NCI-H1436 (cell line): ENCODE measurements around the gene HK2.
A peak's percentile ranks its signal among the peaks of the same experiment; 100 is the strongest.

Experiments used
- DNase-seq: peaks from one replicate; lab custom pipeline; 2025; lab: John Stamatoyannopoulos, UW

Gene HK2

GRCh38 chr2:74857215-74857614 is 23.3 kb downstream of the HK2 start:
- DNase-seq = no peak

DNA sequence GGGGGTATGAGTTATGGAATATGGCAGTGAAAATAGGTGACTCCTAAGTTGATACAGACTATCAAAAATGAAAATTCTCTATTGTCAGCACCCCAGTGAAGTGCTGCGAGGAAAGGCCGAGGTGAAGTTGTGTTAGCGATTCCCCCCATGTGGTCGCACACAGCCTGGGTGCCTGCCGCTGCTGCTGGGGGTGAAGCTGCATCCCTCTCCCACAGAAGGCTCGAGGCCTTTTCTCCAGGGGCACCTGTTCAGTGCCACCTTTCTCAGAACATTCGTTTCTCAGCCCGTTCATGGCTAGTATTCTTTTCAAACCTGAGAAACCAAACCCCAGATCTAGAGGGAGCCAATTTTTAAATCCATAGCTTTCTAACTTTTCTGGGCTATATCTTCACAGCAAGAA is 23.8 kb downstream of the HK2 start:
- no peak for DNase-seq

GRCh38 chr2:74858281-74858680 is 24.4 kb downstream of the HK2 start:
- DNase-seq = no peak

DNA sequence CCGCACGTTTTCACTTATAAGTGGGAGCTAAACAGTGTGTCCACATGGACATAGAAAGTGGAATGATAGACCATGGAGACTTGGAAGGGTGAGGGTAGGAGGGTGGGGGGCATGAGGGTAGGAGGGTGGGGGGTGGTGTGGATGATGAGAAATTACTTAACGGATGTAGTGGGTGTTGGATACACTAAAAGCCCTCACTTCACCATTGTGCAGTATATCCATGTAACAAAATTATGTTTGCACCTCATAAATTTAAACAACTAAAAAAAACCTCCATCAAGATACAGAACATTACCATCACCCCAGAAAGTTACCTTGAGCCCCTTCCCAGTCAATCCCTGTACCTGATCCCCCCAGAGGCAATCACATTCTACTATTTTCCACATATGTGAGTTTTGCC is 26.2 kb downstream of the HK2 start:
- DNase-seq = no peak

GRCh38 chr2:74860521-74860920 is 26.6 kb downstream of the HK2 start:
- DNase-seq = no peak

DNA sequence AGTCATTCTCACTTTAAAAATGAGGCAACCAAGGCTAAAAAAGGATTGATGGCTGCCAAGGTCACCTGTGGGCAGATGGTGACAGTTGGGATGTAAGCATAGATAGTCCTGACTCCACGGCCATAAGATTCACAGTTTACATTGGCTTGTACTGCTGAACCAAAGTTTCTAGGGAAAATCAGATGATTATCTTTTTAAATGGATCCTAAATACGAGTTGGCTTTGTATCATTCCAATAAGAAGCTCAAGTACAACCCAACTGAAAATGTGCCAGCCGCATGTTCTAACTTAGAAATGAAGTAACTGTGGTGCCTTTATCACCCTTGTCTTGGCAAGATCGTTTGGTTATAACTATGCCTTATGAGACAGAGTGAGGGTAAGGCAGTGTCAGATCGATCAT is 27.6 kb downstream of the HK2 start:
- DNase-seq = no peak

GRCh38 chr2:74862020-74862964 is 28.4 kb downstream of the HK2 start:
- DNase-seq = no peak

DNA sequence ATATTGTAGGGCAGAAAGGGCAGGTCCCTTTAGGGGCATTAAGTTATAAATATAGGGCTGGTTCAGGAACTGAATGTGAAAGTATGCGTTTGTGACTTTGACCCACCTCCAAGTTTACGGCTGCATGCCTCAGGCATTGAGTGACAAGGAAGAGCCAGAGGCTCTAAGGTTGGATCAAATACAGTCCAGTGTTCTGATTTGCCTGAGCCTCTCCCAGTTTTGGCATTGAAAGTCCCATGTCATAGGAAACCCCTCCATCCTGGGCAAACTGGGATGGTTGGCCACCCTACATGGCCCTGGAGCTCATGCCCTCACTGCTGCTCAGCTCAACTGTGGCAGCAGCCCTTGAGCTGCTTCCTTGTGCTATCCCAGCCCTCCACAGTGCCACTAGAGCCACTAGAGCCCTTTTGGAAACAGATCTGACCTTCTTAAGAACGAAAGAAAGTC is 29.9 kb downstream of the HK2 start:
- DNase-seq = no peak

DNA sequence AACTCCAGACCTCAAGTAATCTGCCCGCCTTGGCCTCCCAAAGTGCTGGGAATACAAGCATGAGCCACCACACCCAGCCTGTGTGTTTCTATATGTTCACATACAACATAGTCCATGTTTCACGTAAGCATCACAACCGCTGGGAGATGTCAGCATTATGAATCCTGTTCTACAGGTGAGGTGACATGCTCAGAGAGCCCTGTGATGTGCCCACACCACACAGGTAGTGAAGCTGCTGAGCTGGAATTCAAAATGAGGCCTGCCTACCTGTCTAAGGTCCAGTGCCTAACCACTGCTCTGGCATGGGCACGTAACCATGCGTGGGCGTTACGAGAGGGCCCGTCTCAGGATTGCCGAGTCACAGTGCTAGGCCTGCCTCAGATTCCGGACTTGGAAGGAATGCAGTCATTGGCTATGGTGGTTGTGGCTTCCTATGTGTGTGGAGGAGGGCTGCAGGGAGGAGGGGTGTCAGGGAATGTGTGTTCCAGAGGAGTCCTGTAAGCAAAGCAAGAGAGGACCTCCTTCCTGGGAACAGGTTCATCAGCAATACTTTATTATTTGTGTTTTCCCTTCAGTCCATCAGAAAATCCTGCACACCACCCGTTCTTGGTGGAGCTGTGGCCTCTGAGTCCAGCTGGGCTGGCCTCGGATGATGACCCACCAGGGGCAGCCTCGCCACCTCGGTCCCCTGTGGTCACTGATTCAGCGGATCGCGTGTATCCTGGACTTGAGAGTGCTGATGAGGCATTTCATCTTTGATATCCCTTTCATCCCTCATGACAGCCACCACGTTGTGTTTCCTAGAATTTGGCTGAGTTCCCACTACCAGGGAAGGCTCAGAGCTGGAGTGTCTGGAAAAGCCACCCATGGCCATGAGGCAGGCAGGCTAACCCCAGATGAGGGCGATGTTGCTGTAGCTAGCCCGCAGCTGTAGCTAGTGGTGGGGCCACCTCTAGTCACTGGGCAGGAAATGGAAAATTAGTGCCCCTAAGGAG is 31.1 kb downstream of the HK2 start:
- no peak for DNase-seq

GRCh38 chr2:74865770-74866674 is 32.1 kb downstream of the HK2 start:
- DNase-seq = no peak

- DNase-seq = no peak
Observed at GRCh38 chr2:74867841-74868658, 34.1 kb downstream of the HK2 start.

GRCh38 chr2:74869517-74869916 is 35.6 kb downstream of the HK2 start:
- no peak for DNase-seq

DNA sequence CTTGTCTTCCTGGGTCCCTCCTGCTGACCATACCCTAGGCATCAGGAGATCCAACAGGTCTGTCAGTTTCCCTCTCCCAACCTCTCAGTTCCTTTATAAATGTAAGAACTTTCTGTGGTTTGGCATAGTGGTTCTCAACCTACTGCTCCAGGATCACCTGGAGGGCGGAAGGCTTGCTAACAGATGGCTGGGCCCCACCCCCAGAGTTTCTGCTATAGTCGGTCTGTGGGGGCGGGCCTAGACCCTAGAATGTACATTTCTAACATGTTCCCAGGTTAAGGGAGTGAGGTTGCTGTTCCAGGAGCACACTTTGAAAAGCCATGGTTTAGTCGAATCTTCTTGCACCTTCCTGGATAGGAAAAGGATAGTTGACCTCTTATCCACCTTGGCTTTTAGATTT is 37.0 kb downstream of the HK2 start:
- no peak for DNase-seq

DNA sequence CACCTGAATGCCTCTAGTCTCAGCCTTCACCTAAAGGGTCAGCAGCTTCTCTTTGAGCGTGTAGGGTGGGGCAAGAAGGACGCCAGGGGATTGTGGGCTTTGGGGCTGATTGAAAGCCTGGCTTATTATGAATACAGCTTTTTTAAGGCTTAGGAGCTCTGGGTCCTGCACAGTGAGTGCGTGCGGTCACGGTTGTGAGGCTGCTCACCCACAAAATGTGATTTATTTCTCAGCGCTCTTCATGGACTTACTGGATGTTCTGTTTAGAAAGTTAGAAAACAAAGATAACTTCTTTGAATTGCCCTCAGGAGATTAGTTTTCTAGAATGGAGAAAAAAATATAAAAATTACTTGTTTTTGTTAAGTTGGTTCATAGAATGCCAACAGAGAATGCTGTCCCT is 37.5 kb downstream of the HK2 start:
- no peak for DNase-seq

- no peak for DNase-seq
Observed at GRCh38 chr2:74872389-74872836, 38.5 kb downstream of the HK2 start.

DNA sequence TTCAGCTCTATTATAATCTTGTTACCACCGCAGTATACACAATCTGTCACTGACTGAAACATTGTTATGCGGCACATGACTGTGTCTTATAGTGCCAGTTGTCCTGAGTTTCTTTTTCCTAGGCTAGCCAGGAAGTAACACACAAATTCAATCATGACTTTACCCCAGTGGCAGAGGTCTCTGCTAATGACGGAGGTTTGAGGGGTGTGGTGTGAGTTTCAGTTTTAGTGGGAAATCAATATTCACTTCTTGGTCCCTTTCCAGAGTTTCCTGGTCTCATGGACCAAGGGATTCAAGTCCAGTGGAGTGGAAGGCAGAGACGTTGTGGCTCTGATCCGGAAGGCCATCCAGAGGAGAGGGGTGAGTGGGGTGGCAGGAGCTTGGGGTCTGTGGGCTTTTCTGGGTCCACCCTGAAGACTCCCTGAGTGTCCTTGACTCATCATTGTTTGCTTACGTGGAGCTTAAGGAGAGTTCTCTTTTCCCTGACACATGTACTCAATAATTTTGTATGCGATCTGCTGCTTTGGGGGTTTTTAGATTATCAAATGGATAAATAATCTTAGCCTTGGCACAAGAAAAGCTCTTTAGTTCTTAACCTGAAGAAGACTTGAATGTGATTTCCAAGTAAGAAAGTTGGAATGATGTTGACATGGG is 39.2 kb downstream of the HK2 start:
- DNase-seq = no peak

GRCh38 chr2:74873678-74874640 is 40.0 kb downstream of the HK2 start:
- DNase-seq = no peak

GRCh38 chr2:74876081-74876886 is 42.4 kb downstream of the HK2 start:
- DNase-seq = peak; percentile 32
